NCI-H2196 treated with DMSO at 0.1 percent for 48 hours (cell line): ENCODE results near the gene CRACDL.
"Not testable (repeated sequence)": the region's sequence is repeated elsewhere in the genome, so short reads cannot be mapped to it uniquely, and the experiment has no call there.

Source experiments
- DNase-seq: peaks from one replicate; lab custom pipeline; 2025; ENCODE audit not compliant: unreplicated experiment; lab: John Stamatoyannopoulos, UW

CRACDL gene

DNA sequence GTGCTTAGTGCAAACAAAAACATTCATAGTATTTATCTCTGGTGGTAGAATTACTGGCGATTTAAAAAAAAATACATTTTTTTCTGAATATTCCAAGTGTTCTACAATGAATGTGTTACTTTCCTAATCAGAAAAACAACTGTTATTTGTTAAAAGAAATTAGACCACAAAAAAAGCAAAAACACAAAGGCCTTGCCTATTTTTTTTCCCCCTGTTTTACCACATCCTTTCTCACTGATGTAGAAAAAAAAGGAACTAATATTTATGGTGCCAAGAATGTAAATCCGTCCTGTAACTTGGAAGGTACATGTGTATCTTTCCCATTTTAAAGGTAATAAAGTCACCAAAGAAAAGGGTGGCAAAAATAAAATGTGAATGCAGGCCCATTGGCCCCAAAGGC, 176.7 kb downstream of the CRACDL start:
- DNase-seq, result no peak

DNA sequence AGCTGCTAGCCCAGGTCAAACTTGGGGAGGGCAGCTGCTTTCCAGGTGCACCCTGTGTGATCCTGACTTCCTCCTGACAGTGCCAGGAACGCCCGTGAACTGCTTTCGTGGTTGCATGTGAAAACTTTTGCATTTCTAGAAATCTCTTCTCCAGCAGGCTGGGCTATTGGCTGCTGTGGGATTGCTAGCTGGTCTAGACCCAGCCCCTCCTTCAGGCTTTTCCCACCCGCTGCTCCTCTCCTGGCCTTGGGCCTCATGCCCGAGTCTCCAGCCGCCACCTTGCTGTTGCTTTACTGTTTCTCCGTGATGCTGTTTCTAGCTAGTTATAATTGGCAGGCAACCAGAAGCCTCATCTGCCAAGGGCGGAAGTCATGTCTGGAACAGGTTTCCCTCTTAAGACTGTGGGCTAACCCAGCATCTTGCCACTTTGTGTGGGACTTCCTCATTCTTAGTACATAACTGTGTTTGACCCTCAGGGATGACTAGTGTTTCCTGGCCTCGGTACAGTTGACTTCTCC, 178.1 kb downstream of the CRACDL start:
- peak; percentile 79 for DNase-seq

- no peak for DNase-seq
Measured at GRCh38 chr2:98753801-98754200, 182.2 kb downstream of the CRACDL start.

GRCh38 chr2:98752711-98753110, 183.3 kb downstream of the CRACDL start:
- DNase-seq, result not testable (repeated sequence)

- no peak for DNase-seq
Measured at GRCh38 chr2:98751748-98752147, 184.3 kb downstream of the CRACDL start.

DNA sequence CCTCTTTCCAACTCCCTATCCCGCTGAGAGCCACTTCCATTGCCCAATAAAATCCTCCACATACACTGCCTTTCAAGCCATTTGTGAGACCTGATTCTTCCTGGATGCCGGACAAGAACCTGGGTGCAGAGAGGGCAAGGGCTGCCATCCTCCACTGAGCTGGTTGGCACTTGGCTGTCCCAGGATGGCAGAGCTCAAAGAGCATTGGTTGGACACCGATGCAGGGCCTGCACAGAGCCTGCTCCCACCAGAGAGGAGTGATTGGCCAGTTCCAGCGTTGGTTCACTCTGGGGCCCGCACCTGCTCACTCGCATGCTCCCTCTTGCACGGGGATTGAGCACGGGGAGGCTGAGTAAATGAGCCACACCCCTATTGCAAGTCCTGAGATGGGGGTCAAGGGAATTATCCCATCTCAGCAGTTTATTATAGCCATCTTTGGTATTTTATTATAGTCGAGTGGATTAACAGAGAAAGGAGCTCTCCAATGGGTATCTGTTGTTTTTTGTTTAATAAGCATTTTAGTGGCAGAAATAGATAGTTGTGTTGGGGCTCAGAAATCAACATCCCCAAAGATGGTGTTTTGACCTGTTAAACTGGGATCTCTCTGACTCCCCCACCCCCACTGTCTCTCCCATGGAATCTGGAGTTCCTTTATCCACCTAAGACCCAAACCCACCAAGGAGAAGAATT, 185.3 kb downstream of the CRACDL start:
- DNase-seq, result no peak

DNA sequence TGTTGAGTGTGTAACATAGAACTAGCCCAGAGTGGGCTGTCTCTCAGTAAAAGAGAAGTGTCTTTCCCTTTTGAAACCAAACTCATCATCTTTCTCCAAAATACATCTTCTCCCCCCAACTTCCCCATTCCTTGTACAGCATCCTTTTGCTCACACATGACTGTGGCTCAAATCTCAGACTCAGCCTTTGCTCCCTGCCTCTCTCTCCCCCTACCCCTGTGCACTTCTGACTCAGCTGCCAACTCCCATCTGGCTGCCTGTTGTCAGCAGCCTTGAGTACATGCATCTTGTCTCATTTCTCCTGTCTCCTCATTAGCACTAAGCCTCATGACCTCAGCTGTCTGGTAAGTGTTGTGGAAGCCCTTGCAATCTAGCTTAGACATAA, 187.0 kb downstream of the CRACDL start:
- no peak for DNase-seq

DNA sequence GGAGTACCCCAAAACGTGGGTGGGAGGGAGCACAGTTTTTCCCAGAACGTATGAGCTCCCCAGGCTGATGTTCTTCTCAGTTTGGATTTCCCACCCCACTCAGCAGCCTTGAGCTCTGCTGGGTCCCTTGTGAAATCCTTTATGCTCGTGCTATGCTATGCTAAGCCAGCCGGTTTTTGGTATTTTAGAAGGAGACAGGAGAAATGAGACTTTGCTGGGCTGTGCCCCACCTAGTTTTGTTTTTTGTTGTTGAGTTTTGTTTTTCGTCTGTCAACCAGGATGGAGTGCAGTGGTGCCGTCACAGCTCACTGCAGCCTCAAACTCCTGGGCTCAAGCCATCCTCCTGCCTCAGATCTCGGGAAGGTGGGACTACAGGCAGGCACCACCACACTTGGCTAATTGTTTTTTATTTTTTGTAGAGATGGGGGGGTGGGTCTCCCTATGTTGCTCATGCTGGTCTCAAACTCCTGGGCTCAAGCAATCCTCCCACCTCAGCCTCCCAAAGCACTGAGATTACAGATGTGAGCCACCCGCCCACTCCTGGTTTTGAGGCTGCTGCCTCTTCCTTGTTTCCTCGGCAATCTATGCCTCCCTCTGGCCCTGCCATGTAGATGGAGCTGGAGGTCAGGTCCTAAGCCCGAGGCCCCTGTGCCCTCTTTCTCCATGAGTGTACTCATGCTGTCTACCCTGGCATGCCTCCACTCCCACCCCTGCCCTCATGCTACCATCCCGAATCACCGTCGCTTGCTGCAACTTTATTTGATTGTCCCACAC, 187.5 kb downstream of the CRACDL start:
- no peak for DNase-seq

- no peak for DNase-seq
Measured at GRCh38 chr2:98747888-98748287, 188.1 kb downstream of the CRACDL start.

DNA sequence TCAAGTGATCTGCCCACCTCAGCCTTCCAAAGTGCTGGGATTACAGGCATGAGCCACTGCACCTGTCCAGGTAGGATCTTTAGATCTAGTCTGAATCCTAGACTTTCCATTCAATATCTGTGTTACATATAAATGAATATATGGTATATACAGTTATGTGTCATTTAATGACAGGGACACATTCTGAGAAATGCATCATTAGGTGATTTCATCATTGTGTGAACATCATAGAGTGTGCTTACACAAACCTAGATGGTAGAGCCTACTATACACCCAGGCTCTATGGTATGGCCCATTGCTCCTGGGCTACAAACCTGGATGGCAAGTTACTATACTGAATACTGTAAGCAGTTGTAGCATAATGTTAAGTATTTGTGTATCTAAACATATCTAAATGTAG, 189.6 kb downstream of the CRACDL start:
- no peak for DNase-seq

DNA sequence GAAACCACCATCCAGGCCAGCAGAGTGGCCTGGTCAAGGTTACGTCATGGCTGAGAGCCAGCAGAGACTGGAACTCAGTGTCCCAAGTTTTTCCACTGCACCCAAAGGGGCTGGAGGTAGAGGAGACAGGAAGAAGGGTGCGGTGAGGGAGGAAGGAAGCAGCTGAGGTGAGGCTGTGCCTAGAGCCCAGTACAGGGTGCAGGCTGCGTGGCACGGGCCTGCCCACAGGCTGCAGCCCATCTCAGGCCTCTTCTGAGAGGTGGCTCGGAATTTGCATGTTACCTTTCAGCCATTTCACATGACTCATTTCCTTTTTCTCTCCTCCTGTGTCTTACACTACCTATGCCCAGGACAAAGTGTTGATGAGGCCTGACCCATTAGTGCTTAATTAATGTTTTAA, 191.4 kb downstream of the CRACDL start:
- no peak for DNase-seq
